ENCODE data around the gene PARP2.

GRCh38 chr14:20317720-20318119, 25.7 kb upstream of the PARP2 start:
- TF ChIP-seq POLR2A (IDR thresholded peaks at IDR 0.05) (no peak), POLR2AphosphoS5 (IDR thresholded peaks at IDR 0.05) (no peak)
